ENCODE results near the gene CXorf38.
"Not testable (repeated sequence)": the region's sequence is repeated elsewhere in the genome, so short reads cannot be mapped to it uniquely, and the experiment has no call there.

- not testable (repeated sequence) for TF ChIP-seq EZH2 (IDR thresholded peaks at IDR 0.05; ENCODE audit: borderline replicate concordance, insufficient read depth, low read depth, low read length, poor library complexity, severe bottlenecking); CTCF (IDR thresholded peaks at IDR 0.05)
Observed at GRCh38 chrX:40582178-40582577, 65.2 kb downstream of the CXorf38 start.

Data from B cell (primary cell).